Right lobe of liver (tissue), 4 donors: ENCODE data around the gene CEP295NL.

Source experiments
- POLR2A ChIP-seq: fragments of 450-650 bp; IDR thresholded peaks from one replicate; pipeline ENCODE4 v1.6.1; 2017; ENCODE audit warnings: antibody characterized with exemption, mild to moderate bottlenecking
- TF ChIP-seq, protein P1 (sequence below), 4 donors: fragments of 200-600 bp in 3 of 4; fragments of 450-650 bp in 1 of 4; IDR thresholded peaks; one replicate each; pipeline versions ENCODE4 v1.5.1 to v1.8.0; 2016 to 2022; ENCODE audit warnings: antibody characterized with exemption in 4 of 4, mild to moderate bottlenecking in 2 of 4
- donor health status: DM: no; HTN: no; CAD: no.
- donor health status: DM: no; HTN: no; CAD: no.
- donor health status: DM: no; HTN: yes; CAD: no.

DNA sequence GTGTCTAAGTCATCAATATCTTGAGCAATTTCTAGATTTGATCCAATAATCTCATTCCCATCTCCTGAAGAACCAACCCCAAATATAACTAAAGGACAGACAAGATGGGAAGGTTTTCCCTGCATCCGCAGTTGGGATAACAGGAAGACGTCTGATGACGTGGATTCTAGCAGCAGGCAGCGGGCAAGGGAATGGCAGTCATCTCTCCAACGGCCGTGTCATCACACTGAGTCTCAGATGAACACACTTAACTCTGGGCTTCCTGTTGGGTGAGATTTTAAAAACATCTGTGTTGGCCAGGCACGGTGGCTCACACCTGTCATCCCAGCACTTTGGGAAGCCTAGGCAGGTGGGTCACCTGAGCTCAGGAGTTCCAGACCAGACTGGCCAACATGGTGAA, 43.1 kb upstream of the CEP295NL start:
- TF ChIP-seq, protein P1, sequence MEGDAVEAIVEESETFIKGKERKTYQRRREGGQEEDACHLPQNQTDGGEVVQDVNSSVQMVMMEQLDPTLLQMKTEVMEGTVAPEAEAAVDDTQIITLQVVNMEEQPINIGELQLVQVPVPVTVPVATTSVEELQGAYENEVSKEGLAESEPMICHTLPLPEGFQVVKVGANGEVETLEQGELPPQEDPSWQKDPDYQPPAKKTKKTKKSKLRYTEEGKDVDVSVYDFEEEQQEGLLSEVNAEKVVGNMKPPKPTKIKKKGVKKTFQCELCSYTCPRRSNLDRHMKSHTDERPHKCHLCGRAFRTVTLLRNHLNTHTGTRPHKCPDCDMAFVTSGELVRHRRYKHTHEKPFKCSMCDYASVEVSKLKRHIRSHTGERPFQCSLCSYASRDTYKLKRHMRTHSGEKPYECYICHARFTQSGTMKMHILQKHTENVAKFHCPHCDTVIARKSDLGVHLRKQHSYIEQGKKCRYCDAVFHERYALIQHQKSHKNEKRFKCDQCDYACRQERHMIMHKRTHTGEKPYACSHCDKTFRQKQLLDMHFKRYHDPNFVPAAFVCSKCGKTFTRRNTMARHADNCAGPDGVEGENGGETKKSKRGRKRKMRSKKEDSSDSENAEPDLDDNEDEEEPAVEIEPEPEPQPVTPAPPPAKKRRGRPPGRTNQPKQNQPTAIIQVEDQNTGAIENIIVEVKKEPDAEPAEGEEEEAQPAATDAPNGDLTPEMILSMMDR (IDR thresholded peaks at IDR 0.05) = no peak
- no peak for TF ChIP-seq POLR2A
